Measurements from ENCODE around the gene GPHN. TPM values are rescaled to one million over a fixed set of nuclear protein-coding genes. Genes with fewer than 3 reads are reported as not detected.

GPHN gene
- total and polyA plus RNA-seq, 10 of the 15 experiments (the other 5 are each of a cell fraction or from before 2014, with no cell fraction given), result 22.3 to 48.8 (median 33.1) TPM

GRCh38 chr14:66507181-66507721 lies 696 bp upstream of the GPHN start:
- ChIA-PET CTCF (interaction anchor here (0.8 to 2.8 kb wide), 6 partner anchors 9 to 143 kb away, joined by 3 to 25 read pairs (median 4); no protein-coding TSS in a partner anchor), RAD21 (ENCODE audit: unreplicated experiment) (interaction anchor here (0.8 to 2.5 kb wide), 8 partner anchors 10 to 853 kb away, joined by 3 to 17 read pairs (median 3); partner anchors contain the start of genes ATP6V1D and EIF2S1), POLR2A (interaction anchor here (0.7 to 1.0 kb wide), 2 partner anchors 8 to 50 kb away, joined by 3 read pairs; no protein-coding TSS in a partner anchor), SMC1A (ENCODE audit: uncharacterized antibody, unreplicated experiment) (interaction anchor here (0.9 to 2.3 kb wide), 7 partner anchors 9 to 143 kb away, joined by 3 to 33 read pairs (median 3); no protein-coding TSS in a partner anchor)
- in situ Hi-C loops (cut with MboI) (loop anchor here (10.0 kb wide), 1 partner anchor 848 kb away; the partner anchor contains the start of gene ATP6V1D), intact Hi-C loops (cut with micrococcal nuclease; ENCODE audit: unreplicated experiment) (loop anchor here (5.0 kb wide), 2 partner anchors 95 to 145 kb away; no protein-coding TSS in a partner anchor)
- H3K9ac ChIP-seq (ENCODE audit: control insufficient read depth, insufficient read depth, low read length), result peak overlapping the region; percentile 94
- H3K4me3 ChIP-seq, result peak overlapping the region; percentile 95
- 0% methylated on average over 23 of the region's 23 CpGs for WGBS (ENCODE audit: insufficient coverage, insufficient replicate concordance, low lambda C conversion rate, missing lambda C conversion rate)
- ATAC-seq (peak; percentile 26), DNase-seq (ENCODE audit: low read depth, low spot score) (no peak), FAIRE-seq (no peak)
- H3K4me1 ChIP-seq (ENCODE audit: control insufficient read depth, insufficient read depth, low read length), result peaks cover 2% of the 10 kb centered on the region
- H3K27ac ChIP-seq (ENCODE audit: control insufficient read depth, insufficient read depth), result peak overlapping the region; percentile 87
- BruUV-seq (replicated peaks), result TSS peak; percentile 75
- no peaks in the 10 kb centered on the region; the same call in 2 of the 3 replicates for H3K9me3 ChIP-seq (replicated peaks; ENCODE audit: control insufficient read depth, insufficient read depth, low read length)
- H3K79me2 ChIP-seq (ENCODE audit: control insufficient read depth, insufficient read depth, low read length), result peaks cover 45% of the 10 kb centered on the region
- peak overlapping the region; percentile 98 for H3K4me2 ChIP-seq (ENCODE audit: control insufficient read depth, insufficient read depth)
- H3K27me3 ChIP-seq (replicated peaks in 1 of 2; ENCODE audit: control insufficient read depth in 2 of 2, insufficient read depth in 2 of 2, low read length in 1 of 2), result no peaks in the 10 kb centered on the region
- no peaks in the 10 kb centered on the region for H3K36me3 ChIP-seq (ENCODE audit: control insufficient read depth in 2 of 2, insufficient read depth in 2 of 2, low read length in 1 of 2)
- peak overlapping the region; percentile 93 for H2AFZ ChIP-seq (ENCODE audit: control insufficient read depth, low read depth, low read length)
- H4K20me1 ChIP-seq (ENCODE audit: control insufficient read depth, insufficient read depth), result no peaks in the 10 kb centered on the region; the same call in 1 of the 2 replicates
- TF ChIP-seq CHD2 (IDR thresholded peaks at IDR 0.05; ENCODE audit: borderline replicate concordance, low read depth, low read length), result no peak
- no peak for TF ChIP-seq JUNB (IDR thresholded peaks at IDR 0.05)
- TF ChIP-seq BHLHE40 (IDR thresholded peaks at IDR 0.05; ENCODE audit: borderline replicate concordance in 1 of 2, low read depth in 2 of 2, low read length in 1 of 2), result peak in 1 of 2 experiments; percentile 6; a peak in 1 of 4 replicates
- TF ChIP-seq SUPT20H (IDR thresholded peaks at IDR 0.05; ENCODE audit: borderline replicate concordance, control insufficient read depth, low read depth, low read length), result no peak
- TF ChIP-seq BMI1 (IDR thresholded peaks at IDR 0.05; ENCODE audit: borderline replicate concordance), result no peak
- TF ChIP-seq CBX3 (IDR thresholded peaks at IDR 0.05; ENCODE audit: borderline replicate concordance, low read depth), result no peak
- TF ChIP-seq RAD51 (IDR thresholded peaks at IDR 0.05), result no peak
- TF ChIP-seq SMC3 (IDR thresholded peaks at IDR 0.05; ENCODE audit: borderline replicate concordance, low read length), result no peak
- TF ChIP-seq, protein P1, sequence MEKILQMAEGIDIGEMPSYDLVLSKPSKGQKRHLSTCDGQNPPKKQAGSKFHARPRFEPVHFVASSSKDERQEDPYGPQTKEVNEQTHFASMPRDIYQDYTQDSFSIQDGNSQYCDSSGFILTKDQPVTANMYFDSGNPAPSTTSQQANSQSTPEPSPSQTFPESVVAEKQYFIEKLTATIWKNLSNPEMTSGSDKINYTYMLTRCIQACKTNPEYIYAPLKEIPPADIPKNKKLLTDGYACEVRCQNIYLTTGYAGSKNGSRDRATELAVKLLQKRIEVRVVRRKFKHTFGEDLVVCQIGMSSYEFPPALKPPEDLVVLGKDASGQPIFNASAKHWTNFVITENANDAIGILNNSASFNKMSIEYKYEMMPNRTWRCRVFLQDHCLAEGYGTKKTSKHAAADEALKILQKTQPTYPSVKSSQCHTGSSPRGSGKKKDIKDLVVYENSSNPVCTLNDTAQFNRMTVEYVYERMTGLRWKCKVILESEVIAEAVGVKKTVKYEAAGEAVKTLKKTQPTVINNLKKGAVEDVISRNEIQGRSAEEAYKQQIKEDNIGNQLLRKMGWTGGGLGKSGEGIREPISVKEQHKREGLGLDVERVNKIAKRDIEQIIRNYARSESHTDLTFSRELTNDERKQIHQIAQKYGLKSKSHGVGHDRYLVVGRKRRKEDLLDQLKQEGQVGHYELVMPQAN (conservative IDR thresholded peaks at IDR 0.05), result peak; percentile 25; the same call in 1 of the 2 replicates
- TF ChIP-seq SMAD1 (IDR thresholded peaks at IDR 0.05; ENCODE audit: low read depth, partially characterized antibody), result no peak
- no peak for TF ChIP-seq SRF (IDR thresholded peaks at IDR 0.05; ENCODE audit: low read depth in 2 of 2, low read length in 2 of 2)
- TF ChIP-seq MEF2B (IDR thresholded peaks at IDR 0.05; ENCODE audit: partially characterized antibody, poor library complexity, severe bottlenecking), result no peak
- TF ChIP-seq, protein P2, sequence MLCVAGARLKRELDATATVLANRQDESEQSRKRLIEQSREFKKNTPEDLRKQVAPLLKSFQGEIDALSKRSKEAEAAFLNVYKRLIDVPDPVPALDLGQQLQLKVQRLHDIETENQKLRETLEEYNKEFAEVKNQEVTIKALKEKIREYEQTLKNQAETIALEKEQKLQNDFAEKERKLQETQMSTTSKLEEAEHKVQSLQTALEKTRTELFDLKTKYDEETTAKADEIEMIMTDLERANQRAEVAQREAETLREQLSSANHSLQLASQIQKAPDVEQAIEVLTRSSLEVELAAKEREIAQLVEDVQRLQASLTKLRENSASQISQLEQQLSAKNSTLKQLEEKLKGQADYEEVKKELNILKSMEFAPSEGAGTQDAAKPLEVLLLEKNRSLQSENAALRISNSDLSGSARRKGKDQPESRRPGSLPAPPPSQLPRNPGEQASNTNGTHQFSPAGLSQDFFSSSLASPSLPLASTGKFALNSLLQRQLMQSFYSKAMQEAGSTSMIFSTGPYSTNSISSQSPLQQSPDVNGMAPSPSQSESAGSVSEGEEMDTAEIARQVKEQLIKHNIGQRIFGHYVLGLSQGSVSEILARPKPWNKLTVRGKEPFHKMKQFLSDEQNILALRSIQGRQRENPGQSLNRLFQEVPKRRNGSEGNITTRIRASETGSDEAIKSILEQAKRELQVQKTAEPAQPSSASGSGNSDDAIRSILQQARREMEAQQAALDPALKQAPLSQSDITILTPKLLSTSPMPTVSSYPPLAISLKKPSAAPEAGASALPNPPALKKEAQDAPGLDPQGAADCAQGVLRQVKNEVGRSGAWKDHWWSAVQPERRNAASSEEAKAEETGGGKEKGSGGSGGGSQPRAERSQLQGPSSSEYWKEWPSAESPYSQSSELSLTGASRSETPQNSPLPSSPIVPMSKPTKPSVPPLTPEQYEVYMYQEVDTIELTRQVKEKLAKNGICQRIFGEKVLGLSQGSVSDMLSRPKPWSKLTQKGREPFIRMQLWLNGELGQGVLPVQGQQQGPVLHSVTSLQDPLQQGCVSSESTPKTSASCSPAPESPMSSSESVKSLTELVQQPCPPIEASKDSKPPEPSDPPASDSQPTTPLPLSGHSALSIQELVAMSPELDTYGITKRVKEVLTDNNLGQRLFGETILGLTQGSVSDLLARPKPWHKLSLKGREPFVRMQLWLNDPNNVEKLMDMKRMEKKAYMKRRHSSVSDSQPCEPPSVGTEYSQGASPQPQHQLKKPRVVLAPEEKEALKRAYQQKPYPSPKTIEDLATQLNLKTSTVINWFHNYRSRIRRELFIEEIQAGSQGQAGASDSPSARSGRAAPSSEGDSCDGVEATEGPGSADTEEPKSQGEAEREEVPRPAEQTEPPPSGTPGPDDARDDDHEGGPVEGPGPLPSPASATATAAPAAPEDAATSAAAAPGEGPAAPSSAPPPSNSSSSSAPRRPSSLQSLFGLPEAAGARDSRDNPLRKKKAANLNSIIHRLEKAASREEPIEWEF (IDR thresholded peaks at IDR 0.05; ENCODE audit: insufficient replicate concordance, low read depth, low read length), result no peak
- 0 out of 2 replicates have a peak, but pooled peaks have one; percentile 18 for TF ChIP-seq FOXM1 (IDR thresholded peaks at IDR 0.05; ENCODE audit: low read depth, low read length)
- TF ChIP-seq RUNX3 (IDR thresholded peaks at IDR 0.05; ENCODE audit: low read length), result peak; percentile 35; the same call in 1 of the 2 replicates
- no peak for TF ChIP-seq CREB1 (IDR thresholded peaks at IDR 0.05; ENCODE audit: low read depth)
